Lower leg skin (tissue), 4 donors: ENCODE measurements around the gene SLC39A11. TPM values are rescaled to one million over a fixed set of nuclear protein-coding genes. Genes with fewer than 3 reads are reported as not detected.

Experiments used
- DNase-seq, 2 donors: peaks; one replicate each; pipeline ENCODE4 v3.0.0-alpha.2; 2019; ENCODE audit warnings: low spot score in 2 of 2
- H3K4me3 ChIP-seq: fragments of 200-600 bp; sonication (generic); 2 replicates; pipeline ENCODE4 v1.5.1; 2017; ENCODE audit warnings: mild to moderate bottlenecking, low read depth; ENCODE audit not compliant: poor library complexity, severe bottlenecking
- CTCF ChIP-seq, 3 donors: fragments of 450-650 bp; IDR thresholded peaks; one replicate each; pipeline ENCODE4 v1.5.1; 2016; ENCODE audit warnings: antibody characterized with exemption in 3 of 3, mild to moderate bottlenecking in 3 of 3, moderate library complexity in 2 of 3
- POLR2A ChIP-seq, 2 donors: fragments of 450-650 bp; IDR thresholded peaks; one replicate each; pipeline ENCODE4 v1.6.1; 2016 to 2017; ENCODE audit warnings: antibody characterized with exemption in 2 of 2, mild to moderate bottlenecking in 1 of 2, moderate library complexity in 1 of 2
- WGBS, 2 donors: methylation state at CpG; one replicate each; pipeline ENCODE4 v1.1.5; 2018; 5-methylcytosine and 5-hydroxymethylcytosine counted together
- intact Hi-C: fragments of 100-400 bp; cut with DNase I; formaldehyde crosslinking; loops from one replicate; pipeline ENCODE4 v1.15.0; 2023; ENCODE audit warnings: low total_unique reads
- total RNA-seq, 4 donors: library from RNA; depleted of rRNA; stranded (reverse); fragments of >200 nt; gene quantifications; one replicate each; pipeline ENCODE4 v1.1.0, GENCODE V29; 2016

Gene SLC39A11
- total RNA-seq, 4 donors from 2014 or later = 41.6 to 59.0 (median 47.1) TPM

GRCh38 chr17:72839131-72839725 is 253.3 kb downstream of the SLC39A11 start:
- no peak overlapping the region for H3K4me3 ChIP-seq
- TF ChIP-seq CTCF (IDR thresholded peaks at IDR 0.05) (no peak), POLR2A (IDR thresholded peaks at IDR 0.05) (no peak)
- intact Hi-C loops = no loop called here
- WGBS, 2 donors = 62 to 67% methylated on average over 2 of the region's 2 CpGs
- DNase-seq = no peak

DNA sequence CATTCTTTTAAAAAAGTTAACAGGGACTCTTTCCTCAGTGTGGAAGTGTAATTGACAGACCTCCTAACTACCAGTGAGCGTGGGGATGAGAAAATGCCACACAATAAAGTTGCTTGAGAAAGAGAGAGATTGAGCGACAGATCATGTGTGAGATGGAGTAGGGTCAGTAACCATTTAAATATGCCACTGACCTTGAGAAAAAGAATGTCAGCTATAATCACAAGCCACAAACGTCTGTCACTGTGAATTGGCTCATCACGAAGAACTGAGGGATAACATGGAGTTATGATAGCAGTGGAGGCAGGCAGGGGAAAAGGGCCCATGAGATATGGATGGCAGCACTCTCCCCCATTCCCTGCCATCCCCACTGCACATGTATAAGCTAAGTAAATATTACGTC is 253.9 kb downstream of the SLC39A11 start:
- intact Hi-C loops = no loop called here
- TF ChIP-seq CTCF (IDR thresholded peaks at IDR 0.05) (no peak), POLR2A (IDR thresholded peaks at IDR 0.05) (no peak)

GRCh38 chr17:72838068-72838467 is 254.4 kb downstream of the SLC39A11 start:
- DNase-seq = no peak
- H3K4me3 ChIP-seq = no peak overlapping the region
- TF ChIP-seq POLR2A (IDR thresholded peaks at IDR 0.05) (no peak), CTCF (IDR thresholded peaks at IDR 0.05) (no peak)
- intact Hi-C loops = no loop called here
- WGBS, 2 donors = 96 to 97% methylated on average over 5 of the region's 5 CpGs

More for the DNA sequence above, 253.9 kb downstream of the SLC39A11 start:
- DNase-seq = no peak
- no peak overlapping the region for H3K4me3 ChIP-seq
- 73 to 76% methylated on average over 5 of the region's 5 CpGs for WGBS, 2 donors

DNA sequence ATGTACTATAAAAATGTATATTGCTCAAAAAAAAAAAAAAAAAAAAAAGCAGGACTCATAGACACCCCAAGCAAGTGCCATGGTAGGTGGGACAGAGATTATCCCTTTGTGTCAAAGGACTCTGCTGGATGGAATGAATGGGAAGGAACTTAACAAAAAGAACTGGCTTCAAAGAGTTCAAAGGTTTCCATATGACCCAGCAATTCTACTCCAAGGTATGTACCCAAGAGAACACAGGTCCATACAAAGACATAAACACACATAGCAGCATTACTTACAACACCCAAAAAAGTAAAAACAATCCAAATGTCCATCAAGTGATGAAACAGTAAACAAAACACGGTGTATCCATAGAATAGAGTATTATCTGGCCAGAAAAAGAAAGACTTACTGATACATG is 255.2 kb downstream of the SLC39A11 start:
- intact Hi-C loops = no loop called here
- TF ChIP-seq POLR2A (IDR thresholded peaks at IDR 0.05) = no peak
- no peak for TF ChIP-seq CTCF (IDR thresholded peaks at IDR 0.05)
- no peak for DNase-seq
- WGBS, 2 donors = 89 to 92% methylated on average over 1 of the region's 1 CpG
- no peak overlapping the region for H3K4me3 ChIP-seq

- TF ChIP-seq CTCF (IDR thresholded peaks at IDR 0.05) (no peak), POLR2A (IDR thresholded peaks at IDR 0.05) (no peak)
- H3K4me3 ChIP-seq = no peak overlapping the region
- DNase-seq = no peak
- intact Hi-C loops = no loop called here
- 96 to 97% methylated on average over 4 of the region's 4 CpGs for WGBS, 2 donors
Measured at GRCh38 chr17:72833128-72833765, 259.2 kb downstream of the SLC39A11 start.
